ENCODE results near the gene MED25. TPM values are rescaled to one million over a fixed set of nuclear protein-coding genes. Genes with fewer than 3 reads are reported as not detected.

Gene MED25
- total RNA-seq, 4 donors from 2014 or later: 14.4 to 32.2 (median 19.6) TPM

DNA sequence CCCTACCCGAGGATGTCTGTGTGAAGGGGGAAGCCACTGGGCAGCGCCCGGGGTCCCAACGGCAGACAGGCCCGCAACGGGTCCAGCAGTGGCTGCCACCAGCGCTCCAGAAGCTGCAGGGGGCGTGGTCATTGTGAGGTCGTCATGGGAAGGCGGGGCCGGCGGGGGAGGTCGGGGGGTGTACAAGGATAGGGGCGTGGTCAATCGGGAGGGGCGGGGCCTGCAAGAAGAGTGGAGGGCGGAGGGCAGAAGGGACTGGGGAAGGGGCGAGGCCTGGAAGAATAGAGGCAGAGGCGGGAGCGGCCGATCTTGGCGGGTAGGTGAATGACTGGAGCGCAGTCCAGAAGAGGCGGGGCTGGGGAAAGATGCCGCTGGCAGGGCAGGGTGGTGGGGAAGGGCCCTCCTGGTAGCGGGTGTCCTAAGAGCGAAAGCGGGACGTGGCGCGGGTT is 9.4 kb upstream of the MED25 start:
- TF ChIP-seq, protein P1, sequence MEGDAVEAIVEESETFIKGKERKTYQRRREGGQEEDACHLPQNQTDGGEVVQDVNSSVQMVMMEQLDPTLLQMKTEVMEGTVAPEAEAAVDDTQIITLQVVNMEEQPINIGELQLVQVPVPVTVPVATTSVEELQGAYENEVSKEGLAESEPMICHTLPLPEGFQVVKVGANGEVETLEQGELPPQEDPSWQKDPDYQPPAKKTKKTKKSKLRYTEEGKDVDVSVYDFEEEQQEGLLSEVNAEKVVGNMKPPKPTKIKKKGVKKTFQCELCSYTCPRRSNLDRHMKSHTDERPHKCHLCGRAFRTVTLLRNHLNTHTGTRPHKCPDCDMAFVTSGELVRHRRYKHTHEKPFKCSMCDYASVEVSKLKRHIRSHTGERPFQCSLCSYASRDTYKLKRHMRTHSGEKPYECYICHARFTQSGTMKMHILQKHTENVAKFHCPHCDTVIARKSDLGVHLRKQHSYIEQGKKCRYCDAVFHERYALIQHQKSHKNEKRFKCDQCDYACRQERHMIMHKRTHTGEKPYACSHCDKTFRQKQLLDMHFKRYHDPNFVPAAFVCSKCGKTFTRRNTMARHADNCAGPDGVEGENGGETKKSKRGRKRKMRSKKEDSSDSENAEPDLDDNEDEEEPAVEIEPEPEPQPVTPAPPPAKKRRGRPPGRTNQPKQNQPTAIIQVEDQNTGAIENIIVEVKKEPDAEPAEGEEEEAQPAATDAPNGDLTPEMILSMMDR (IDR thresholded peaks at IDR 0.05): no peak
- DNase-seq (ENCODE audit: low spot score): peak; percentile 97
- peak; percentile 65 for ATAC-seq (ENCODE audit: low FRiP score)

DNA sequence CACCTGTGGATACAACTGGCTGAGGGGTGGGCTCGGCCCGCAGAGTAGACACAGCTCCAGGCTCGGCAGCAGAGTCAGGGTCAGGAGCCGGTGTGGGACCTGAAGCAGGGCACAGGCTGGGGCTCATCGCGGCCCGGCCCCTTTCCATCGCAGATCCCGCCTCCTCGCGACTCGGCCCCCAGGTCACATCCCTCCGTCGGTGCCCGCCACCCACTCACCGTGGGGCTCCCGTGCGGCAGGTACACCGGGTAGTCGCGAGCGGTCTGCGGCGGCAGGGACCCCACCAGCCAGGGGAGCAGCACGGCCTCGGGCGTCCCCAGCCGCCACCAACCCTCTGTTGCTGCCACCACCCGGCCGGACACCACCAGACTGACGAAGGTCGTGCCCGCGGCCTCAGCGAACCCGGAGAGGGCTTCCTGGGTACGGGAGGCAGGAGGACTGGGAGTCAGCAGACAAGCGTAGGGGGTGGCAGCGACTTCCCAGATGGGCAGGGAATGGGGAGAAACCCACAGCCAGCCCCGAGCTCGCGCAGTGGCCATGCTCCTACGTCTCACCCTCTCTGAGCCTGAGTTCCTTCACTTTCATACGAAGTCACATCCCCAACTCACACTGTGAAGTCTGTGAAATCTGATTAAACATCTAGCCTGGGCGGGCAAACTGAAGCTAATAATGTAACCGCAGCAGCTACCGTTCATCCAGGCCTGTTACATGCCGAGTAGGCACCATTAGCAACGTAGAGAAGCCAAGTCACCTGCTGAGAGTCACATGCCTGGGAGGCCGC is 8.7 kb upstream of the MED25 start:
- no peak for DNase-seq (ENCODE audit: low spot score)
- ATAC-seq (ENCODE audit: low FRiP score): peak; percentile 7
- TF ChIP-seq, protein P1 (IDR thresholded peaks at IDR 0.05): no peak

DNA sequence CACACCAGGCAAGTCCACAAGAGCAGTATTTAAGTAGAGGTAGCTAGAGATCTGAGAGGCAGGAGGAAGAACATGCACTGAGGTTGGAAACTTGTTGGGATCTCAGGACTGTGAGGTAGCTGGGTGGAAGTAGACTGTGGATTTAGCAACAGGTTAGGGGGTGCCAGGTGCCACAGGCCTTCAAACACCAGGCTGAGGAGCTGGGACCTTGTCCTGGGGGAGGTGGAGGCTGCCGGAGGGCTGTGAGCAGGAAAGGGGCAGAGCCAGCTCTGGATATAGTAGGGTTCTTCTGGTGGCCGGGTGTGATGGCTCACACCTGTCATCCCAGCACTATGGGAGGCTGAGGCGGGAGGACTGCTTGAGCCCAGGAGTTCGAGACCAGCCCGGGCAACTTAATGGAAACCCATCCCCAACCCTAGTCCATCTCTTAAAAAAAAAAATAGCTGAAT is 8.1 kb upstream of the MED25 start:
- TF ChIP-seq, protein P1 (IDR thresholded peaks at IDR 0.05): no peak
- no peak for DNase-seq (ENCODE audit: low spot score)
- no peak for ATAC-seq (ENCODE audit: low FRiP score)

DNA sequence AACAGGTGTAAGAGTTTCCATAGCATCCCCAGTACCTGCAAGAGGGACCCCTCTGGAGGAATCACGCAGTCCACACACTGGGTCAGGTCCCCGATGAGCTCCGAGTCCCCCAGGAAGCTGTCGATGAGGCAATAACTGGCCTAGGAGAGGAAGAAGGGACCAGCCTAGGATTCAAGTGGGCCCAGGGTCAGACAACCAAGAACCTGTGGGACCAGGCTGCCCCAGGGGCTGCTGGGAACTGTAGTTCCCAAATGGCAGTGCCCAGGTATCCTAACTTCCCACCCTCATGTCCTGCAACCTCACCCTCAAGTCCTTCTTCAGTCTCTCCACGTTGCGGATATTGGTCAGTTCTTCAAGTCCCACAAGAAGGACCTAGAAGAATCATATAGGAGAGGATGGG is 6.8 kb upstream of the MED25 start:
- TF ChIP-seq, protein P1 (IDR thresholded peaks at IDR 0.05): no peak
- ATAC-seq (ENCODE audit: low FRiP score): no peak
- DNase-seq (ENCODE audit: low spot score): no peak

DNA sequence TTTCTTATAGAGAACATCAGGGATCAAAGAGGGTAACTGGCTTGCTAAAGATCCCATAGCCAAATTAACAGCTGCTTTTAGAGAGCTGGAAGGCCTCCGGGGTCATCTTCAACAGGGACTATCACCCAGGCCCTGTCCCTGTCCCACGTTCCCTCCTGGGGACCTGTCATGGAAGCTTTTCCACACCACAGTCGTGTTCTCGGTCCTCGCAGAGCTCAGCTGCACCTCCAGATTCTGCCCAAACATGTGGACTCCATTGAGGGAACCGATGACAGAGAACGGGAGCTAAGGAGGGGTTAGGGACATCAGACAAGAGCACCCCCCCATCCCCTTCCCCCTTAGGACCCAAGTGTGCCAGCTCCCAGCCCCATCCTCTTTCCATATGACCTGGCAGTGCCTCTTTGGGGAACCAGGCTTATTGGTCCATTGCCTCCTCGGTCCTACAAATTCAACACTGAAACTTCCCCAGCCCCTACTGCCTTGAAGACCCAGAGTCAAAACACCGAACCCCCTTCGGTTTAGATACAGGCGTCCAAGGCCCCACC is 5.6 kb upstream of the MED25 start:
- ATAC-seq (ENCODE audit: low FRiP score) (no peak), DNase-seq (ENCODE audit: low spot score) (no peak)
- TF ChIP-seq, protein P1 (IDR thresholded peaks at IDR 0.05): no peak

DNA sequence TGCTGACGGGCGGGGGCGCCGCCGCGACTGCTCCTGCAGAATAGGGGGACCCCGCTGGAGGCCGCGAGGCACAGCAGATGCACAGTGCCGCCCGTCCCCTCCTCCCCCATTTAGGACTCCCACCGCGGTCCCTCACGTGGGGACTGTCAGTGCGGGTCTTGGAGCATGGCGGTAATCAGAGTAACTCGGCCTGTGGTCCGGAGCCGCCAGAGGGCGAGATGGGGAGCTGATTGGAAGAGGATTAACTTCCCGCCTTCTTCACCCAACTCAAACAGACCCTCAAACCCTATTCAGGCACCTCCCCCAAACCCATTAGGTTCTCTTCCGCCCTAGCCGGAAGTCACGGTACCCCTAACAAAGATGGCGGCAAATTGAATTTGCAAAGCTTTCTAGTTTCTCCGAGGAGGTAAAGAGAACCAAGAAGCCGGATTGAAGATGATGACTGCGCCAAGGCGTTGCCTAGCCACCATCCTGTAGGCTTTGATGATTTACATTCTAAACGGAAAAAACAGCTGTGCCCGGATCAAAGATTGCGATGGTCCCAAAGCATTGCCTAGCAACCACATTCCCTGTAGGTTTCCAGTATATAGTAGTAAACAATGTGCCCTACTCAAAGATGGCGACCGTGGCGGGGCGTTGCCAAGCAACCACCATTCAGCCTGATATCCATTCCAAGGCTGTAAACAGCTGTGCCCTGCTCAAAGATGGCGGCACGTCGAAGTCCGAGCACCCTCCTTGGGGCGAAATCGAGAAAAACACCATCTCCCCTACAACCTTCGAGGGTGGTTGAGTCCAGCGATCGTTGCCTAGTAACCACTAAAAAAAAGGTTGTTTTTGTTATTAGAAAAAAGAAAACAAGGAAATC is 4.9 kb upstream of the MED25 start, which contains the start of gene FUZ:
Gene FUZ (minus strand): TSS at position 296 of the 865 bp plus-strand sequence. CDS start 186 bp downstream, at position 110.
- ATAC-seq (ENCODE audit: low FRiP score) (peak; percentile 70), DNase-seq (ENCODE audit: low spot score) (peak; percentile 82)
- TF ChIP-seq, protein P1 (IDR thresholded peaks at IDR 0.05): no peak

All from omental fat pad (tissue), 4 donors.